ENCODE measurements around the gene CALML6. TPM values are rescaled to one million over a fixed set of nuclear protein-coding genes. Genes with fewer than 3 reads are reported as not detected.

Gene CALML6
- total and polyA plus RNA-seq, 5 donors from 2014 or later, result not detected

DNA sequence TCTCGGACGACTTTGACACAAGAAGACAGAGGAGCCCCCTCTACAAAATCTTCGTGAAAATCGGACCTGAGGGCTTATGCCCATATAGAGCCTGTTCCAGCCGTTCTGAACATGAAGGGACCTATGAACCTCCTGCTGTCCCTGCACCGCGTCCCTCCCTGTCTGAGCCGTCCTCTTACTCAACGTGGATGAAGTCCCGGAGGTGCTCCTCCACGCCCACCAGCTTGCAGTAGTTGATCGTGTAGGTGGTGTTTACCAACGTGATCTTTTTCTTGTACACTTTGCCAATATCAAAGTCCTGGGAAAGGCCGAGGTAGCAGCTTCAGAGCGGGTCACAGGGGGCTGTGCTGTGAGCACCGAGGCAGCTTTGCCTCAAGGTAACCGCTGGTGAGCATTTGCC lies 48.5 kb downstream of the CALML6 start:
- no peak for DNase-seq
- H3K4me3 ChIP-seq (ENCODE audit: low read depth, low read length), result no peak overlapping the region
- H3K27me3 Mint-ChIP-seq, result peaks cover 17% of the 10 kb centered on the region
- peaks cover 0 to 3% (median under 1%) of the 10 kb centered on the region in 4 donors for H3K4me1 Mint-ChIP-seq
- H3K27me3 ChIP-seq (ENCODE audit: control insufficient read depth, insufficient read depth, low read length), result no peaks in the 10 kb centered on the region
- no peaks in the 10 kb centered on the region for H3K36me3 ChIP-seq (ENCODE audit: control insufficient read depth, insufficient read depth, low read length)
- peaks cover 0 to 2% (median 0%) of the 10 kb centered on the region in 7 donors for H3K9me3 Mint-ChIP-seq
- H3K4me3 Mint-ChIP-seq, result no peak overlapping the region
- no peak for ATAC-seq (ENCODE audit: low read depth in 2 of 2)
- no peaks in the 10 kb centered on the region for H3K36me3 Mint-ChIP-seq
- H3K4me1 ChIP-seq (ENCODE audit: control insufficient read depth, insufficient read depth, low read length, poor library complexity, severe bottlenecking), result no peaks in the 10 kb centered on the region
- H3K27ac ChIP-seq (ENCODE audit: insufficient read depth, low read length, poor library complexity, severe bottlenecking), result no peak overlapping the region
- no peaks in the 10 kb centered on the region for H3K9me3 ChIP-seq (ENCODE audit: control insufficient read depth in 2 of 2, low read length in 2 of 2)
- no peak overlapping the region for H3K27ac Mint-ChIP-seq

DNA sequence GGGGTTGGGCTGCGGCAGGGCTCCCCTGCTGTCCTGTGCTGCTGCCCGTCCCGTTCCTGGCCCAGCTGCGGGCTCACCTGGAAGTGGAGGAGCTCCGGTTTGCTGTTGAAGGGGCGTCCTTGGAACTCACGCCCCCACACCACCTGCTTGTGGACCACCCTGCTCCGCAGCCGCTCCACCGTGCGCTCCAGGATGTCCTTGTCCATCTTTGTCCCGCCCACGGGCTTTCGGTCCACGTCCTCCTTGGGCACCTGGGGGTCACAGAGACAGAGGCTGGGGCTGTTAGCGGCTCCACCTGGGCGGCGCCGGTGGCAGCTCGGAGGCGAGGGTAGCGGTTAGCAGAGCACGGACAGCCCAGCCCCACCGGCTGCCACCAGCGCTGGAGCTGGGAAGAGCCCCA lies 49.8 kb downstream of the CALML6 start:
- Histone ChIP-seq H3K36me3 (ENCODE audit: control insufficient read depth, insufficient read depth, low read length) (no peaks in the 10 kb centered on the region), H3K27ac (ENCODE audit: insufficient read depth, low read length, poor library complexity, severe bottlenecking) (no peak overlapping the region), H3K9me3 (ENCODE audit: control insufficient read depth in 2 of 2, low read length in 2 of 2) (no peaks in the 10 kb centered on the region), H3K4me1 (ENCODE audit: control insufficient read depth, insufficient read depth, low read length, poor library complexity, severe bottlenecking) (no peaks in the 10 kb centered on the region), H3K27me3 (ENCODE audit: control insufficient read depth, insufficient read depth, low read length) (no peaks in the 10 kb centered on the region), H3K4me3 (ENCODE audit: low read depth, low read length) (no peak overlapping the region)
- H3K27me3 Mint-ChIP-seq, result peaks cover 7% of the 10 kb centered on the region
- ATAC-seq (ENCODE audit: low read depth in 2 of 2), result no peak
- no peaks in the 10 kb centered on the region for H3K36me3 Mint-ChIP-seq
- H3K4me3 Mint-ChIP-seq, result no peak overlapping the region
- no peak for DNase-seq
- no peak overlapping the region for H3K27ac Mint-ChIP-seq
- H3K9me3 Mint-ChIP-seq, result peaks cover 0 to 2% (median 0%) of the 10 kb centered on the region in 7 donors
- peaks cover 0 to 3% (median under 1%) of the 10 kb centered on the region in 4 donors for H3K4me1 Mint-ChIP-seq

DNA sequence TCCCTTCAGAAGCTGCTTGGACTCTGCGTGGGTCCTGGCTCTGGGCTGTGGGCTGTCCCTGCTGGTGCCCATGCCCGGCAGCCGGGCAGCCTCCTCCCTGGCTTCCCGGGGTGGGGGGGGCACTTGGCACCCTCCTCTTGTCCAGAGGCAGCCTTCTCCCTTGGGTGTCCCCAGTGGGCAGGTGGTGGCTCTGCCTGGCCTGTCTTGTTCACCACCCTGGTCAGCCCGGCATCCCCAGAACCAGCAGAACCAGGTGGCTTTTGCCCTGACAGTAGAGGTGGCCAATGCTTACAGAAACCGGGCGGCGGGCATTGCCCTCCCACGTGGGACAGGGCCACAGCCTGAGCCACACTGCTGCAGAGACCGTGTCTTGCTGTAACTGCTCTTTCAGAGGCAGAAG lies 50.5 kb downstream of the CALML6 start:
- DNase-seq (no peak), ATAC-seq (ENCODE audit: low read depth in 2 of 2) (no peak)

DNA sequence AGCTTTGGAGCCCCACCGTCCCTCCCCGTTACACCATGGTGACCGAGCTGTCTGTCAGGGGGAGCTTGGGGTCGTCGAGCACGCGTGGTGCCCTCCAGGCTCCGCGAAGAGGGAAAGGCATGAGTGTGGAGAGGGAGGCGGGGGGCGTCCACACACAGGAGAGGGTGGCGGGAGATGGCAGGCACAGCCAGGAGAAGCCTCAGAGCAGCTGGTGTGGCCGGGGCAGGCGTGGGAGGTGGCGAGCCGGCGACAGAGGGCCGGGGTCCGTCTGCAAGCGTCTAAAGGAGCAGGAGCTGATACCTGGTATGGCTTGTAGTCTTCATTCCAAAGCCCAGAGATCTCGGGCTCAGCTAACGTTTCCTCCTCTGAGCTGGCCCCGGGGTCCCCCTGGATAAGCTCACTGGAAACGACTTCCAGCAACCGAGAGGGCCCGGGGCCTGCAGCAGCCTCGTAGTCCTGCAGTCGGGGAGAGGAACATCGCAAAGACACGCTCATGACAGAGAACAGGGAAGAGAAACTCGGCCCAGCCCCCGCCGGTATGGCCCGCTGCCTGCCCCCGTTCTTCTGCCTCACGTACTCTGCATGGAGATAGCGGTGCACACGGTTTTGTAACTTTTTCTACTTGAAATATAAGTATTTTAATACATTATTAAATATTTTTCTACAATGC lies 51.1 kb downstream of the CALML6 start:
- H3K4me3 ChIP-seq (ENCODE audit: low read depth, low read length), result no peak overlapping the region
- no peaks in the 10 kb centered on the region for H3K9me3 ChIP-seq (ENCODE audit: control insufficient read depth in 2 of 2, low read length in 2 of 2)
- Mint-ChIP-seq H3K9me3 (peaks cover 0 to 4% (median 1%) of the 10 kb centered on the region in 7 donors), H3K36me3 (no peaks in the 10 kb centered on the region), H3K4me1 (peaks cover 0 to 3% (median under 1%) of the 10 kb centered on the region in 4 donors), H3K4me3 (no peak overlapping the region), H3K27ac (no peak overlapping the region), H3K27me3 (peaks cover 7% of the 10 kb centered on the region)
- H3K27ac ChIP-seq (ENCODE audit: insufficient read depth, low read length, poor library complexity, severe bottlenecking), result no peak overlapping the region
- no peaks in the 10 kb centered on the region for H3K4me1 ChIP-seq (ENCODE audit: control insufficient read depth, insufficient read depth, low read length, poor library complexity, severe bottlenecking)
- ATAC-seq (ENCODE audit: low read depth in 2 of 2) (no peak), DNase-seq (no peak)
- no peaks in the 10 kb centered on the region for H3K36me3 ChIP-seq (ENCODE audit: control insufficient read depth, insufficient read depth, low read length)
- H3K27me3 ChIP-seq (ENCODE audit: control insufficient read depth, insufficient read depth, low read length), result no peaks in the 10 kb centered on the region

More for the DNA sequence above, 50.5 kb downstream of the CALML6 start:
- H3K9me3 ChIP-seq (ENCODE audit: control insufficient read depth in 2 of 2, low read length in 2 of 2), result no peaks in the 10 kb centered on the region
- H3K9me3 Mint-ChIP-seq, result peaks cover 0 to 2% (median 0%) of the 10 kb centered on the region in 7 donors
- H3K27me3 Mint-ChIP-seq, result peaks cover 7% of the 10 kb centered on the region
- no peaks in the 10 kb centered on the region for H3K36me3 ChIP-seq (ENCODE audit: control insufficient read depth, insufficient read depth, low read length)
- H3K27ac Mint-ChIP-seq, result no peak overlapping the region
- no peak overlapping the region for H3K4me3 Mint-ChIP-seq
- no peaks in the 10 kb centered on the region for H3K4me1 ChIP-seq (ENCODE audit: control insufficient read depth, insufficient read depth, low read length, poor library complexity, severe bottlenecking)
- H3K27ac ChIP-seq (ENCODE audit: insufficient read depth, low read length, poor library complexity, severe bottlenecking), result no peak overlapping the region
- peaks cover 0 to 3% (median under 1%) of the 10 kb centered on the region in 4 donors for H3K4me1 Mint-ChIP-seq
- no peaks in the 10 kb centered on the region for H3K36me3 Mint-ChIP-seq
- no peak overlapping the region for H3K4me3 ChIP-seq (ENCODE audit: low read depth, low read length)
- H3K27me3 ChIP-seq (ENCODE audit: control insufficient read depth, insufficient read depth, low read length), result no peaks in the 10 kb centered on the region

Other genes starting within 250 kb of the CALML6 start
- gene SLC35E2B, start 222.5 kb upstream of the CALML6 start, total RNA-seq, result 77.6 TPM
- gene SLC35E2B, start 222.5 kb upstream of the CALML6 start, polyA plus RNA-seq, result 10 to 100 TPM; 25.8 to 32.0 (median 30.6) TPM
- gene CDK11A, start 190.9 kb upstream of the CALML6 start, total RNA-seq, result 212 TPM
- gene CDK11A, start 190.9 kb upstream of the CALML6 start, polyA plus RNA-seq, result 10 to 100 TPM; 10.2 to 30.4 (median 15.3) TPM
- gene NADK, start 136.8 kb upstream of the CALML6 start, total RNA-seq, result 52.6 TPM
- 10 to 100 TPM; 18.7 to 27.1 (median 21.2) TPM for gene NADK, start 136.8 kb upstream of the CALML6 start, polyA plus RNA-seq
- gene GNB1, start 24.2 kb upstream of the CALML6 start, total RNA-seq, result 242 TPM
- 100 to 1,000 TPM in 2 of 4 donors, 10 to 100 TPM in 2; 47.0 to 106 (median 78.3) TPM for gene GNB1, start 24.2 kb upstream of the CALML6 start, polyA plus RNA-seq
- 0.62 TPM for gene TMEM52, start 4.0 kb downstream of the CALML6 start, total RNA-seq
- gene TMEM52, start 4.0 kb downstream of the CALML6 start, polyA plus RNA-seq, result under 1 TPM in 1 of 4 donors, not detected in 3; 0.50 TPM
- gene CFAP74, start 88.5 kb downstream of the CALML6 start, total RNA-seq, result not detected
- gene CFAP74, start 88.5 kb downstream of the CALML6 start, polyA plus RNA-seq, result not detected
- gene GABRD, start 104.1 kb downstream of the CALML6 start, total RNA-seq, result 0.22 TPM
- not detected for gene GABRD, start 104.1 kb downstream of the CALML6 start, polyA plus RNA-seq
- 42.7 TPM for gene PRKCZ, start 135.2 kb downstream of the CALML6 start, total RNA-seq
- 10 to 100 TPM; 11.0 to 13.9 (median 12.5) TPM for gene PRKCZ, start 135.2 kb downstream of the CALML6 start, polyA plus RNA-seq